Vagina (tissue), 2 donors: ENCODE results near the gene TSPAN5. TPM values are rescaled to one million over a fixed set of nuclear protein-coding genes. Genes with fewer than 3 reads are reported as not detected.
"Not testable (repeated sequence)": the region's sequence is repeated elsewhere in the genome, so short reads cannot be mapped to it uniquely, and the experiment has no call there.

ENCODE experiments used
- DNase-seq, 2 donors: peaks; one replicate each; pipeline ENCODE4 v3.0.0-alpha.2; 2017; ENCODE audit errors: extremely low spot score in 2 of 2
- H3K27ac ChIP-seq: fragments of 200-600 bp; sonication (generic); one replicate; pipeline ENCODE4 v1.5.1; 2019
- H3K27me3 ChIP-seq: fragments of 200-600 bp; sonication (generic); one replicate; pipeline ENCODE4 v1.5.1; 2019
- H3K36me3 ChIP-seq, 2 donors: fragments of 200-600 bp; sonication (generic); one replicate each; pipeline ENCODE4 v1.5.1; 2017 to 2019
- H3K4me1 ChIP-seq: fragments of 200-600 bp; sonication (generic); one replicate; pipeline ENCODE4 v1.5.1; 2019
- H3K4me3 ChIP-seq, 2 donors: fragments of 200-600 bp; sonication (generic); 1 replicate in 1 of 2; 2 replicates in 1 of 2; pipeline ENCODE4 v1.5.1; 2016 to 2019
- H3K9me3 ChIP-seq: fragments of 200-600 bp; sonication (generic); one replicate; pipeline ENCODE4 v1.5.1; 2019
- CTCF ChIP-seq, 3 experiments: fragments of 450-650 bp in 2 of 3; fragments of 200-600 bp in 1 of 3; sonication (generic) in 1 of 3; IDR thresholded peaks; one replicate each; pipeline ENCODE4 v1.5.1; 2017 to 2019; ENCODE audit warnings: antibody characterized with exemption in 3 of 3, mild to moderate bottlenecking in 2 of 3, moderate library complexity in 2 of 3
- POLR2A ChIP-seq, 2 donors: fragments of 450-650 bp; IDR thresholded peaks; one replicate each; pipeline ENCODE4 v1.6.1; 2017; ENCODE audit warnings: antibody characterized with exemption in 2 of 2, mild to moderate bottlenecking in 2 of 2, moderate library complexity in 2 of 2
- POLR2AphosphoS5 ChIP-seq, 2 donors: sonication (generic); formaldehyde crosslinking; IDR thresholded peaks; one replicate each; pipeline ENCODE4 v1.9.0; 2017; ENCODE audit warnings: antibody characterized with exemption in 2 of 2, mild to moderate bottlenecking in 2 of 2, low read depth in 1 of 2; ENCODE audit not compliant: insufficient read depth in 1 of 2
- intact Hi-C: fragments of 100-400 bp; cut with DNase I; formaldehyde crosslinking; loops from one replicate; pipeline ENCODE4 v1.15.1; 2023
- total RNA-seq: library from RNA; depleted of rRNA; stranded (reverse); fragments of >200 nt; gene quantifications from one replicate; pipeline ENCODE4 v1.2.3, GENCODE V29; 2016

TSPAN5 gene
- total RNA-seq, 1 donor from 2014 or later, result 15.5 TPM

GRCh38 chr4:98481167-98481566 lies 177.2 kb downstream of the TSPAN5 start:
- no peak for DNase-seq
- H3K4me1 ChIP-seq, result peaks cover 13% of the 10 kb centered on the region
- H3K9me3 ChIP-seq, result no peaks in the 10 kb centered on the region
- H3K27me3 ChIP-seq, result no peaks in the 10 kb centered on the region
- TF ChIP-seq POLR2AphosphoS5 (IDR thresholded peaks at IDR 0.05; ENCODE audit: insufficient read depth in 1 of 2, low read depth in 1 of 2) (no peak), CTCF (IDR thresholded peaks at IDR 0.05) (no peak), POLR2A (IDR thresholded peaks at IDR 0.05) (no peak)
- intact Hi-C loops, result no loop called here
- no peak overlapping the region for H3K27ac ChIP-seq
- H3K4me3 ChIP-seq, result no peak overlapping the region
- H3K36me3 ChIP-seq, result no peaks in the 10 kb centered on the region

GRCh38 chr4:98480535-98480934 lies 177.9 kb downstream of the TSPAN5 start:
- Histone ChIP-seq H3K27me3 (no peaks in the 10 kb centered on the region), H3K4me3 (no peak overlapping the region), H3K27ac (no peak overlapping the region), H3K9me3 (no peaks in the 10 kb centered on the region), H3K36me3 (no peaks in the 10 kb centered on the region), H3K4me1 (peaks cover 13% of the 10 kb centered on the region)
- intact Hi-C loops, result no loop called here
- no peak for DNase-seq
- TF ChIP-seq CTCF (IDR thresholded peaks at IDR 0.05) (no peak), POLR2A (IDR thresholded peaks at IDR 0.05) (no peak), POLR2AphosphoS5 (IDR thresholded peaks at IDR 0.05; ENCODE audit: insufficient read depth in 1 of 2, low read depth in 1 of 2) (no peak)

- peaks cover 13% of the 10 kb centered on the region for H3K4me1 ChIP-seq
- DNase-seq, H3K27ac ChIP-seq, H3K4me3 ChIP-seq, H3K27me3 ChIP-seq, H3K9me3 ChIP-seq, intact Hi-C loops, H3K36me3 ChIP-seq: not testable (repeated sequence)
- TF ChIP-seq POLR2AphosphoS5 (IDR thresholded peaks at IDR 0.05; ENCODE audit: insufficient read depth in 1 of 2, low read depth in 1 of 2), result peak in 1 of 2 donors; percentile 25
These were observed 178.8 kb downstream of the TSPAN5 start for GRCh38 chr4:98479590-98479989.

- DNase-seq, result no peak
- H3K9me3 ChIP-seq, result no peaks in the 10 kb centered on the region
- no peak overlapping the region for H3K4me3 ChIP-seq
- no peaks in the 10 kb centered on the region for H3K27me3 ChIP-seq
- H3K27ac ChIP-seq, result no peak overlapping the region
- TF ChIP-seq POLR2AphosphoS5 (IDR thresholded peaks at IDR 0.05; ENCODE audit: insufficient read depth in 1 of 2, low read depth in 1 of 2) (no peak), CTCF (IDR thresholded peaks at IDR 0.05) (no peak), POLR2A (IDR thresholded peaks at IDR 0.05) (no peak)
- H3K36me3 ChIP-seq, result peaks cover 0 to 4% of the 10 kb centered on the region in 2 donors
- intact Hi-C loops, result no loop called here
- H3K4me1 ChIP-seq, result peaks cover 13% of the 10 kb centered on the region
These were observed 181.5 kb downstream of the TSPAN5 start for GRCh38 chr4:98476891-98477290.

- no peaks in the 10 kb centered on the region for H3K9me3 ChIP-seq
- H3K27ac ChIP-seq, result no peak overlapping the region
- H3K27me3 ChIP-seq, result no peaks in the 10 kb centered on the region
- peaks cover 0 to 5% of the 10 kb centered on the region in 2 donors for H3K36me3 ChIP-seq
- no peak for TF ChIP-seq POLR2A (IDR thresholded peaks at IDR 0.05)
- no peak for TF ChIP-seq CTCF (IDR thresholded peaks at IDR 0.05)
- peak in 1 of 2 donors; percentile 31 for TF ChIP-seq POLR2AphosphoS5 (IDR thresholded peaks at IDR 0.05; ENCODE audit: insufficient read depth in 1 of 2, low read depth in 1 of 2)
- intact Hi-C loops, result no loop called here
- H3K4me1 ChIP-seq, result no peaks in the 10 kb centered on the region
- H3K4me3 ChIP-seq, result no peak overlapping the region
- no peak for DNase-seq
These were observed 184.0 kb downstream of the TSPAN5 start for GRCh38 chr4:98474408-98474844.
